Left kidney (tissue), 2 donors: ENCODE results near the gene EME1. TPM values are rescaled to one million over a fixed set of nuclear protein-coding genes. Genes with fewer than 3 reads are reported as not detected.
"Not testable (repeated sequence)": the region's sequence is repeated elsewhere in the genome, so short reads cannot be mapped to it uniquely, and the experiment has no call there.

Source experiments
- DNase-seq: peaks from one replicate; pipeline ENCODE4 v3.0.0-alpha.2; 2013
- polyA plus RNA-seq: library from polyadenylated mRNA; unstranded; fragments of 120-200 nt; gene quantifications from one replicate; pipeline ENCODE4 v1.2.1, GENCODE V29; 2013; ENCODE audit not compliant: insufficient read length

Gene EME1
- polyA plus RNA-seq, 1 donor: 14.0 TPM

DNA sequence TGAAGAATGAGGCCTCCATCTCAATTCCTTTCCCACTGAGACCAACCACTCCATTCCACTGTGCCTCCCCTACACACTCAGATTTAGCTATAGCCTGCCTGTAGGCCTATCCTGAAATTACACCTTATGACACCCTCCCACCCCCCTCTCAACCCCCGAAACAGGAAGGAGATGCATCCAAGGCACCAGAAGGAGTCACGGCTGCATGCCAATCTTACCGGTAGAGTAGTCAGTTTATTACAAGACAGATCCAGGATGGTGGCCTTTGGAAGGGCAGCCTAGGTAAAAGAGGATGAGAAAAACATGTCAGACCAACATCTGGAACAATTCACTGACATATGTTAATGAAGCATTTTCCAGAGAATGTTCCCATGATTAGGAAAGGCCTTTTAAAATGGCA is 21.7 kb downstream of the EME1 start:
- no peak for DNase-seq

DNA sequence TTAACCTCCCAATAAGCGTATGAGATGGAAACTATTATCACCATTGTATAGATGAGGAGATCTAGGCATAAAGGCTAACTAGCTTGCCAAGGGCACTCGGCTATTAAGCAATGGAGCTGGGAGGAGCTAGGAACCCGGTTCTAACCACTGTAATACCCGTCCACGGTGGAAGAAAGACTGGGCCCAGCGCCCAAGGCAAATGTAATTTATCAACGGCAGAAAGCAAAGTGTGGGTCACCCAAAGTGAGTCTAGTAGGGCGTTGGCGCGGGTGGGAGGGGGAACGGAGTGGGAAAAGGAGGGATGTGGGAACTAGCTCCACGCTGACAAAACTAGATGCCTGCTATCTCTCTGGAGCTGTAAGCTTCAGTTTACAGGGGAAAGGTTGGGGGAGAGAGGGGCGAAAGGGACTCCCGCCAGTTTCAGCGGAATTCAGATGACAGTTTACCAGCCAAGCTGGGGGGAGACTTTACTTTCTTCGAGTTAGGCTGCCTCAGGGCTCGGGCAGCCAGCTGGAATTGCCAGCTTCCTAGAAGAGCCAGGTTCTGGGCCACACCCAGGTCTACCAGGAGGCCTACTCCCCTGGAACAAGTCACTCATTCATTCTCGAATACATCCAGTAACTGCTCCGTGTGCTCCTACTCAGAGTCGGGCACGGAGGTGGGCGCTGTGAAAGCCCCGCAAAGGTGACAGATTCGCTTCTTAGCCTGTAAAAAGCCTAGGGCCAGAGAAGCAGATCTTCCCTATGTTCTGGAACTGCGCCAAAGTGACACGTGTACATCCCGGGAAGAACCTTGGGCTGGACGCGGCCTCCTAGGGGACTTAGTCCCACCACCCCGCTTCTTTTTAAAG is 23.5 kb downstream of the EME1 start:
- peak; percentile 22 for DNase-seq

DNA sequence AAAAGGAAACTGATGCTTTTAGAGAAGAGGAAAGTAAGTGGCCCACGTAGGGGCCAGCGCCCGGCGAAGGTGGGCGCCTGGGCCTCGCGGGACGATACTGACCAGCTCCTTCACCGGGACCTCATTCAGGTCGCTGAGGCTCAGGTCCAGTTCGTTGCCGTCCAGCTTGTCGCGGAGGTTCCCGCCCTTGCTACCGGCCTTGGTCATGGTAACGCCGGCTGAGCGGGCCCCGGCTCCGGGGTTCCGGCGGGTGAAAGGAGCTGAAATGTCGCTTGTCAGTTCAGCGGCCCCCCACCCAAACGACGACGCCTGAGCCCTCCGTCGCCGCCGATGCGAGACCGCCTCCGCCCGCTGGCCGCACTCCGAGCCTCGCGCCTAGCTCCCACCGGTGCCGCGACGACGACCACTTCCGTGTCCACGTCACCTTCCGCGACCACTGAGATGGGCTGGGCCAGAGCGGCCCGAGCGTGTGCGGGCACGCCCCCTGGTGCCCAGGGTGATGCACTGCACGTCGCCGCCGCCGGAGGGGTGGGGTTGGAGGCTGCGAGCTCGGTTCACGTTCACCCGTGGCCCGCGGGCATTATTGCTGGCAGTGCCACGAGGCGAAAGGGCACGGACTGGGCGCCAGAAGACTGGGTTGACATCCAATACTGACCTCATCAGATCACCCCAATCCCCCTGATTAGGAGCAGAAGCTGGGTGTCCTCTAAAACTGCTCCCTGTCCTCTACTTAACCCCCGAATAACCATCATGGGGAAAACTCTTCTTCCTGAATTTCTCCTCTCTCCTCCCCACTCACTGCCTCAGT is 24.3 kb downstream of the EME1 start, which contains the start of gene LRRC59:
Gene LRRC59, minus strand, starts transcription at position 413 of the 808 bp plus-strand sequence. Its CDS starts 206 bp downstream, at position 207.
- DNase-seq: peak; percentile 79

DNA sequence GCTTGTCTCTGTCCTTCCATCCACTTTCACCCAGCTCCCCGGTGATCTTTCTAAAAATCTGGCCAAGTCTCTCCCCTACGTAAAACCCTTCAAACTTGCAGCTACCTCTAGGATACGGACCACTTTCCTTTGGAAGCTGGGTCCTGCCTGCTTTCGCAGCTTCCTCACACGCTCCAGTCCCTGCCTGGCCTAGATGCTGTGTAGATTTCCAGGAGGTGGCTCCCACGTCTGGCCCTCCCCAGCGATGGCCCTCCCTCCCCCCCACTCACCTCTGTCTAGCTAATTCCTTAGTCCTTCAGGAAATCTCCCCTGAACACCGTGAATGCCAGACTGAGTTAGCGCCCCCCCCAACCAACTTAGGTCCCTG is 24.9 kb downstream of the EME1 start:
- no peak for DNase-seq

DNA sequence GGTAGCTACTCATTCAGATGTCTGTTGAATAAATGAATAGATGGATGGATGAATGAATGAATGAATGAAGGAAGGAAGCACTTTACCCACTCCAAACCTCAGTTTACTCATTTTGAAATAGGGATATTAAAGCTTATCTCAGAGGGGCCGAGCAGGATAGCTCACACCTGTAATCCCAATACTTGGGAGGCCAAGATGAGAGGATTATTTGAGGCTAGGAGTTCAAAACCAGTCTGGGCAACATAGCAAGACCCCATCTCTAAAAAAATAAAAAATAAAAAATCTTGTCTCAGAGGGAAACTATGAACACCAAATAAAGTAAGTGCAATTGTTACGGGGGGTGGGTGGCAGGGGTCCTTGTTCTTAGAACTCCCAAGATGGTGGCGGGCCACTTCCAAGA is 25.6 kb downstream of the EME1 start:
- not testable (repeated sequence) for DNase-seq

DNA sequence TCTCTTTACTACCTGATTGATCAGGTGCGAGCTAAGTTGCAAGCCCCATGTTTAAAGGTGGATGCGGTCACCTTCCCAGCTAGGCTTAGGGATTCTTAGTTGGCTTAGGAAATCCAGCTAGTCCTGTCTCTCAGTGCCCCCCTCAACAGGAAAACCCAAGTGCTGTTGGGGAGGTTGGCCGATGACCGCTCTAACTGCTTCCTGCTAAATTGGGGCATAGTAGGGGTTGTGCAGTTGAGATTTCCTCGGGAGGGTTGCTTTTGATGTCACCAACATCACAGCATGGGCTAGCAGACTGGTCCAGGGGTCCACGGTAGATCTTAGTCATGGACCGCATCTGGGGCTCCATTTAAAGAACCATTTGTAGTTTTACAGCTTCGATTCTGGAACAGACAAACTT is 26.6 kb downstream of the EME1 start:
- DNase-seq: not testable (repeated sequence)

DNA sequence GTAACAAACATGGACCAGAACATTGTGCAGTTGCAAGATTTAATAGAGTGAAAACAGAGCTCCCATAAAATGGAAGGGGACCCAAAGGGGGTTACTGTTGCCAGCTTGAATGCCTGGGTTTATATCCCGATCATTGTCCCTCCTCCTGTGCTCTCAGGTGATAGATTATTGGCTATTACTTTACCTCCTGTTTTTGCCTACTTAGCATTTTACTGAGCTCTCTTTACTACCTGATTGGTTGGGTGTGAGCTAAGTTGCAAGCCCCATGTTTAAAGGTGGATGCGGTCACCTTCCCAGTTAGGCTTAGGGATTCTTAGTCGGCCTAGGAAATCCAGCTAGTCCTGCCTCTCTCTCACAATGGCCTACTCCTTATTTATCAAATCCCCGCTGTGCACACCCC is 32.3 kb downstream of the EME1 start:
- not testable (repeated sequence) for DNase-seq

DNA sequence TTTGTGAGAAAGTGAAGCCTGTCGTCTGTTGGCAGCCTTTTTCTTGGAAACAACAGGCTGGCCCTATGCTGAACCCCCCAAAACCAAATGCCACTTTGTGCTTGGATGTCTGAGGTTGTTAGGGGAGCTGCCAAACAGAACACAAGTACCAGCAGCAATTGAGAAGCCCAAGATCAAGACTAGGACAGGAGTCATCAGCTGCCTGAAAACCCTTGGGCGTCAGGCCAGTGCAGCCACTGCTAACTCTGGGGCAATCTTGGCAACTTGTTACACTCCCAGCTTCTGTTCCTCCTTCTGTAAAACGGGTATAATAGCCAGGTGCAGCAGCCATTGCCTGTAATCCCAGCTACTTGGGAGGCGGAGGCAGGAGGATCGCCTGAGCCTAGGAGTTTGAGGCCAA is 33.5 kb downstream of the EME1 start:
- no peak for DNase-seq

DNA sequence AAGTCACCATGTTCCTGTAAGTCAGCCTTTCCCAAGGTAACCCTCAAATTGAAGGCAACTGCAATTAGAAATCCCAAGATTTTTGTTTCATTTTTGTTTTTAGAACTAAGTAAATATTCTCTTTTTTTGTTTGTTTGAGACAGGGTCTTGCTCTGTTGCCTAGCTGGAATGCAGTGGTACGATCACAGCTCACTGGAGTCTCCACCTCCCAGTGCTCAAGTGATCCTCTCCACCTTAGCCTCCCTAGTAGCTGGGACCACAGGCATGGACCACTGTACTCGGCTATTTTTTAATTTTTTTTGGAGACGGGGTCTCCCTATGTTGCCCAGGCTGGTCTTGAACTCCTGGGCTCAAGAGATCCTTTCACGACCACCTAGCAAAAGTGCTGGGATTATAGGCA is 34.9 kb downstream of the EME1 start:
- DNase-seq: no peak

DNA sequence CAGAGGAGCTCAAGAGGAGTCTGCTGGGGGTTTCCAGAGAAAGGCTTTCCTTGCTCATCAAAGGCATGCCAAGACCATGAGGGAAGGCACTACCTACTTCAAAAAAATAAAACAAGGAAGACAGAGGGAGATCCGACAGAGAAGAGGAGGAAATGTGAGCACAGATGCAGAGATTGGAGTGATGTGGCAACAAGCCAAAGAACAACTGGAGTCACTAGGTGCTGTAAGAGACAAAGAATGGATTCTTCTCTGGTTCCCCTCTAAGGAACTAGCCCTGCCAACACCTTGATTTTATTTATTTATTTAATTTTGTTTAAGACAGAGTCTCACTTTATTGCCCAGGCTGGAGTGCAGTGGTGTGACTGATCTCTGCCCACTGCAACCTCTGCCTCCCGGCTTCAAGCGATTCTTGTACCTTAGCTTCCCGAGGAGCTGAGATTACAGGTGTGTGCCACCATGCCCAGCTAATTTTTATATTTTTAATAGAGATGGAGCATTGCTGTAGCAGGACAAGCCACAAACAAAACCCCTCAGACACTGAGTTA is 39.2 kb downstream of the EME1 start:
- DNase-seq: no peak

DNA sequence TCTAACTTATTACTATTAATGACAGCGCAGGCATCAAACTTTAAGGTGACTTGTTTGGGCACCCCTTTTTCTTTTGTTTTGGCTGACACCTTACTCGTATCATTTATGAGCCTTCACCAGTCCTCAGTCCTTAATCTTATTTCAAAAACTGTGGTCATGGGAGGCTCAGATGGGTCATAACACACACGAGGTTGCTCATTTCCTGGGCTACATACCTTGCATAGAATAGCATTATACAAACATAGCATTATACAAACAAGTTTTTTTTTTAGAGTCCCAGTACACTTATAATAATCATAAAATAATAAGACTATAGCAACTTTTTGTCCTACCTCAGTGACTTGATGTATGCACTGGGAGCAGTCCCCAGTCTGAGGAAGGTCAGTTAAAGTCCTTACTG is 41.8 kb downstream of the EME1 start:
- DNase-seq: no peak

DNA sequence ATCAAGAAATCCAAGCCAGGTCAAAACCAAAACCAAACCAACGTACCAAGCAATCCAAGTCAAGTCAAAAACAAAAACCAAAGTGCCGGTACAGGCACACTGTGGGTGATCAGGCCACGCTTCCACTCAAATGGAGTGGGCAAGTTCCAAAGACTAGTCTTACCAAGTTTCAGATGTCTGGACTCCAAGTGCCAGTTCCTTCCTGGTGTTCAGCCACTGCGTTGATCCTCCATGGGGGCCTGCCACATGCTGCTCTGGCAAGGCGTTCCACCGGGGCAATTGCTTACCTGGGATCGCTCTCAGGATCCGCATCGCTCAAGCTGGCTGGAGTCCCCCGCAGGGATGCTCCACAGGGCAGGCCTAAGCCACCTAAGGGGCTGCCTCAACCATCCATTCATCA is 46.5 kb downstream of the EME1 start:
- DNase-seq: not testable (repeated sequence)

DNA sequence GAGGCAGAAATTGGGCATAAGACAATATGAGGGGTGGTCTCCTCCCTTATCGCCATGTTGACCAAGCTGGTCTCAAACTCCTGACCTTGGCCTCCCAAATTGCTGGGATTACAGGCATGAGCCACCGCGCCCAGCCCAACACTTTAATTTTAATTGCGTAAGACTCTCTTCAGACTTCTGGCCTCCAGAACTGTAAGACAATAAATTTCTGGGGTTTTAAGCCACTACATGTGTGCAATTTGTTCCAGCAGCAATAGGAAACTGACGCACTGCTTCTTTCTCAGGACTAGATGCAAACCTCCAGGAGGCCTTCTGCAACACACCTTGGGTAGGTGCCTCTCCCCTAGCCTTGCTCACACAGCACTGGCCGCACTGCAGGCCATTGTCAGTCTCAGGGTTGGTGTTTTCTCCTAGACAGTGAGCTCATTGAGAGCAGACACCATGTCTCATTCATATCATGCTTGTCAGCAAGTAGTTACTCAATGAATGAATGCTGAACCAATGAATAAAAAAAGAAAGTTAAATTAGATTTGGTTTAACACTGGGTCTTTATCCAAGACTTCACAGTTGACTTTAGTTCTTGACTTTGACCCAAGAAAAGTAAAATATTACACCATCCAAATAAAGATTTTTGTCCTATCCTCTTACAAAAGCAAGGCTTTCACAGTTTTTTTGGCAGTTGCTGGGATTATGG is 47.5 kb downstream of the EME1 start:
- DNase-seq: no peak

DNA sequence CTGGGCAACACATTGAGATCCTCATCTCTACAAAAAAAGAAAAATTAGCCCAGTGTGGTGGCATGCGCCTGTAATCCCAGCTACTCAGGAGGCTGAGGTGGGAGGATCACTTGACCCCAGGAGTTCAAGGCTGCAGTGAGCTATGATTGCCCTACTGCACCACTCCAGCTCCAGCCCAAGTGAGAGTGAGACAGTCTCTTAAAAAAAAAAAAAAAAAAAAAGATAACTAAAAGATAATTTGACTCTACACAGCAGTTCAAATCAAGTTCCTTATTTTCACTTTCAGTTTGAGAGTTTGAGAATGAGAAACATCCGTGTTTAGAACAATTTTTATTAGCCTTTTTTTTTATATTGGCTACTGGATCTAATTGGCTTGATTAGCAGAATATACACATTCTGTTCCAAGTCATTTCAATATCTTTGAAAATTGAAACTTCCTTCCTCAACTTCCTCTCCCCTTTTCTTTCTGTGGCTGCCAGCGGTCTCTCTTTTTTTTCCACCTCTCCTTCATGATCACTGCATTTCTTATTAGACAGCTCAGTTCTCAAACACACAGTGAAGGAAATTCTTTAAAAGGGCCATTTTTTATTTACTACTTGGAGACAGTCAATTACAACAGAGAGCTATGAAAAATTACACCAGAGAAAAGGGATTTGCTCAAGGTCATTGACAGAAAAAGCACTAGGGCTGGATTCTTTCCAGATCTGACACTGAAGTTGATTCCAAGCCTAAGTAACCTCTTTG is 48.5 kb downstream of the EME1 start:
- no peak for DNase-seq

DNA sequence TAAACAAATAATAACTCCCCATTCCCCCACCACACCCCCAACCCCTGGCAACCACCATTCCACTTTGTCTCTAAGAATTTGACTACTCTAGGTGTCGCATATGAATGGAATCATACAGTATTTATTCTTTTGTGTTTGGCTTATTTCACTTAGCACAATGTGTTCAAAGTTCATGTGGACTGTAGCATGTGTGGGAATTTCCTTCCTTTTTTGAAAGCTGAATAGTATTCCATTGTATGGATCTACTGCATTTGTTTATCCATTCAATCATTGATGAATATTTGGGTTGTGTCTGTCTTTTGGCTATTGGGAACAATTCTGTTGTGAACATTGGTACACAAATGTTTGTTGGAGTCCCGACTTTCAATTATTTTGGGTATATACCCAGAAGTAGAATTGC is 49.7 kb downstream of the EME1 start:
- no peak for DNase-seq

DNA sequence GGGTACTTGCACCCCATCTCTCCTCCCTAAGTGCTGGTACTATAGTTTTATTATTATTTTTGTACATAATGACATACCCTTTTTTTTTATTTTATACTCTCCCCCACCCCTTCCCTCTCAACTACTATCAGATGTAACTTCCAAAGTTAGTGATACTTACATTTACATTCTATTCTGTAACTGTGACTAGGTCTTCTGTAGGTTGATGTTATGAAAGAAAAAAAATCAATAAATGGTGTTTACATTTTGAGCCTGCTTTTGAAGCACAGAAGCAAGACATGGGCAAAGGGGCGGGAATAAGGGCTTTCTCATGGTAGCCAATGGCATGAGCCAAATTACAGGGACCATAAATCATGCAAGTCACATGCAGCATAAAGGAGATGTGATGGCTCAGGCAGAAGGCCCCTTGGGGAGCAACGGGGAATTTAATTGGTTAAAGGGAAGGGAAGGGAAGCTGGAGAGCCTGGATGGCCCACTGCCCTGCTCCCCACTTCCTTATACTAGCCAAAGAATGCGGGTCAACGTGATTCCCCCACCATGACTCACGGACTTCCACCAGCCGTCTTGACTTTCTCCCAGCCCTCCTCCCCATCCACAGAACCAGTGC is 50.6 kb downstream of the EME1 start:
- no peak for DNase-seq

DNA sequence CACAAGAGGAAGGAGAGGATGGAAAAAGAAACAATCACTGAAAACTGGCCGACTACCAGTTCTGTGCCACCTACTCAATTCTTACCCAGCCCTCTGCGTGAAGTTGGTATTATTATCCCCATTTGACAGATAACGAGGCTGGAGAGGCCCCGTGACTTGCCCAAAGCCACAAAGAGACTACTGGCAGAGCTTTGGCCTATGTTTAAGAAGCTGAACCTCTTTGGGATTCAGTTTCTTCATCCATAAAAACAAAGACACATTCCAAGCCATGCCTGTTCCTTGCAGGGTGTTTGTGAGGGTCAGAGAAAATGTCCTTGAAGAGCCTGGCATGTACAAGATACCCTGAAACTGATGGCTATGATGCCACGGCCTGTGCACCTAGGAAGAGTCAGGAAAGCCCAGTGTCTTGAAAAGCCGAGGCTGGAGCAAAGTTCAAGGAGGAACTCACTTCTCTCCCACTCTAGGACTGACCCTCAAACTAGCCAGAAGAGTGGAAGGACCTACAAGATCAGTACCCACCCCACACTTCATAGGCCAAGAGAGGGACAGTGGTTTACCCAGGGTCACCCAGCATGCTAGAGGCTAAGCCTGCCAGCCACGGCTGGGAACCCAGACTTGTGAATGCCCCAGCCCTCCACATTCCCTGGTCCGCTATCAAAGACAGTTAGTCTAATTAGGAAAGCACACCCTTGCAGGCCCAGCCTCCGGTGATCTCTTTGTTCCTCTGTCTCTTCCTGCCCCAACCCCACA is 51.4 kb downstream of the EME1 start:
- no peak for DNase-seq

DNA sequence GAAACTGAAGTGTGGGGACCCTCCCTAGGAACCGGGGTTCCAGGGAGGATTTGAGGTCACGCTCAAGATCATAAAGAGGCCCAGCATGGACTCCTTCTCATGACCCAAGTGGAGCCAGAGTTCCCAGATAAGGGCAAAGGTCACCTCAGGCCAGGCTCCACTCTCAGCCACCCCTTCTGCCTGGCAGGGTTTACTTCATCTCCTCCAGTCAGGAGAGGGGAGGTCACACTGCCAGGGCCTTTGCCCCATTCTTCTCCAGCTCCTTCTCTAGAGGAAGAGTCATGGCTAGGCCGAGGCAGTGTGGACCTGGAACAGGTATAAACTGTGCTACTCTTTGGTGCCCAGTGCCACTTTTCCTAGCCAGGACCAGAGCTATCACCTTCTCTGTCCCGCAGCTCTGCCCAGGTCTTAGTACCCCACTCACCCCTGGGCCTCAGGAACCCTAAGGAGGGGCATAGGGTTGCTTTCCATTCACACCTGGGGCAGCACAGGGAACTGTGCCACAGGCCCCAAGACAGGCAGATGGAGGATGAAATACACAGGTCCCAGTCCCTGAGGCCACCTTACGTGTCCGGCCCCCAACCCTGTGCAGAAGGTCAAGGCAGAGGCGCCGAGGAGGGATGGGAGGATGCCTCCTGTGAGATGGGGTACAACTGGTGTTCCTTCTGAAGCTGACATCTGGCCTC is 52.1 kb downstream of the EME1 start:
- no peak for DNase-seq

DNA sequence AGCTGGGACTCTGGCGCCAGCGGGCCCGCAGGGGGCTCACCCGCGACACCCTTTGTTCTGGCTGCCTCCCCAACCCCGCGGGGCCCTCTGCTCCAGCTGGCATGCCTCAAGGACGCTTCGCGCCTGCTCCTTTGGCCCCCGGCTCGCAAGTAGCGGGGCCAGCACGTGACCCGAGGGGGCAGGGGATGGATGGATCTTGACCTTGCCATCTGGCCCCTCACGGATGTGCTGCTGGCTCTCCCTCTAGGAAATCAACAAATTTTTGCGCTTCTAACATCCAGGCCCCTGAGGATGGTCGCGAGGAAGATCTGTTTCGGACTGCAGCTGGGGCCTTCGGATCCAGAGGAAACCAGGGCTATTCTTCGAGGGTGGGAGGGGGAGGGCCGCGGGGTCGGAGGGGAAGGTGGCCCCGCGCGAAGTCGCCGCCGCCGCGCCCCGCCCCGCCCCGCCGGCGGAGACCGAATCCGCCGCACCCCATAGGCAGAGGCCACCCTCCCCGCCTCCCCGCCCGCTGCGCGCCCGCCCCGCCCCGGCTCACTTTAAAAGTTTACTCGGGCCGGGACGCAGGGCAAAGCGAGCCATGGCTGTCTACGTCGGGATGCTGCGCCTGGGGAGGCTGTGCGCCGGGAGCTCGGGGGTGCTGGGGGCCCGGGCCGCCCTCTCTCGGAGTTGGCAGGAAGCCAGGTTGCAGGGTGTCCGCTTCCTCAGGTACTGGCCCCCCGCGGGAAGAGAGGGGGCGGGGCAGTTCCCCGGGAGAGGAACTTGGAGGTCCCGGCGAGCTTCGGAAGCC is 52.8 kb downstream of the EME1 start, which contains the start of gene ACSF2:
Gene ACSF2, plus strand, starts transcription at position 537 of the 790 bp plus-strand sequence. Its CDS starts 44 bp downstream, at position 581.
- DNase-seq: no peak
